GM12875 (cell line): ENCODE measurements around the gene PTPRR.

Experiments
- H3K4me3 ChIP-seq: one replicate; pipeline ENCODE4 v1.5.1; 2011; ENCODE audit warnings: low read depth, low read length, control low read depth
- CTCF ChIP-seq: IDR thresholded peaks from 2 replicates; pipeline ENCODE4 v1.5.1; 2011; ENCODE audit warnings: low read depth, mild to moderate bottlenecking, control low read depth, inconsistent platforms, low read length, moderate library complexity, borderline replicate concordance; ENCODE audit not compliant: insufficient read depth

The PTPRR gene

GRCh38 chr12:70960484-70960883 is 39.9 kb upstream of the PTPRR start:
- H3K4me3 ChIP-seq: no peak overlapping the region
- no peak for TF ChIP-seq CTCF

- TF ChIP-seq CTCF: no peak
- H3K4me3 ChIP-seq: no peak overlapping the region
Observed at GRCh38 chr12:70955415-70955814, 34.9 kb upstream of the PTPRR start.

GRCh38 chr12:70950451-70950850 is 29.9 kb upstream of the PTPRR start:
- no peak overlapping the region for H3K4me3 ChIP-seq
- TF ChIP-seq CTCF: no peak

DNA sequence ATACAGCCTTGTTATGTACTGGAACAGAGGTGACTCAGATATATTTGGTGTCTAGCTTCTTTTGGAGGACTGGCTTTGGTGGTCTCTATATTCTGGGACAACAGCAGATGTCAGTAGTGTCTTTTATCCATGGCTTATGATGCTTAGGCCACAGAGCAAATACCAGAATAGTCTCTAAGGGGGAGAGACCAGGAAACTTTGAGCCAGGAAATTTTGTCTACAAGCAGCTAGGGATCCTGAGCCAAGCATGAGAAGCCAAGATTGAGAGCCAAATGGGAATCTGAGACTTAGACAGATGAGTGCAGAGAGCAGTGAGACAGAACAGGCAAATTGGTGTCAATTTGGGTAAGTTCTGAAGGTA is 28.4 kb upstream of the PTPRR start:
- TF ChIP-seq CTCF: no peak
- no peak overlapping the region for H3K4me3 ChIP-seq

GRCh38 chr12:70948236-70948975 is 27.9 kb upstream of the PTPRR start:
- H3K4me3 ChIP-seq: no peak overlapping the region
- no peak for TF ChIP-seq CTCF

- no peak for TF ChIP-seq CTCF
- no peak overlapping the region for H3K4me3 ChIP-seq
Observed at GRCh38 chr12:70936203-70936813, 15.8 kb upstream of the PTPRR start.

DNA sequence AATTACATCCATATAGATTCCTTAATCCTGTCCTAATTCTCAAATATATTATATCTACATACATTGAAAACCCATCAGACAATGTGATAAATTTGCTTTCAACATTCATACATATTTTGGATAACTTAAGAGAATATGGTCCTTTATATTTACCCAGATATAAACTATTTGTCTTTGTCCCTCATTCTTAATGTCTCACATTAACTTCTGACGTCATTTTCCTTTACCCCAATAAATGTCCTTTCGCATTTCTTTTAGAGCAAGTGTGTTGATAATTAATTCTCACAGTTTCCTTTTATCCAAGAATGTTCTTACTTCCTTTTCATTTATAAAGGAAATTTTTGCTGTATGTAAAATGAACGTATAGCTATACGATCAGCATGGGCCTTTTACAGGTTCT is 12.6 kb upstream of the PTPRR start:
- H3K4me3 ChIP-seq: no peak overlapping the region
- TF ChIP-seq CTCF: no peak
